ENCODE results near the gene INPP5K.
"Not testable (repeated sequence)": the region's sequence is repeated elsewhere in the genome, so short reads cannot be mapped to it uniquely, and the experiment has no call there.

The INPP5K gene

GRCh38 chr17:1516388-1517161, at the start of gene INPP5K:
Gene INPP5K (minus strand): TSS chr17:1516612. CDS start chr17:1516499, 113 bp downstream.
- peak; percentile 90 to 95 for DNase-seq (ENCODE audit: low read depth in 2 of 2)

DNA sequence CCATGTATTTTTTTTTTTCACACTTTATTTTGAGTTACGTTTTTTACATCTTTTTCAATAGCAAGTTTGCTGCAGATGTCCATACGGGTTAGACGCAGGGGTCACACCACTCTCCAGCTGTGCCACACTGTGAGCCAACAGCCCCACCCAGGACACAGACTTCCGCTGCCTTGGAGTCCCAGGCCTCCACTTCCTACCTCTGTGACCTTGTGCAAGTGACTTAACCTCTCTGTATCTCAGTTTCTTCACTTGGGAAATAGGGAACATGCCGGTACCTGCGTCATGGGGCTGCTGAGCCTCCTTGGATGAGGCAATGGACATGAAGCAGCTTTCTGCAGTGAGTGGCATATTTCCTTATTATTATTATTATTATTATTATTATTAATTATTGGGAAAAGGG, 49.5 kb upstream of the INPP5K start:
- no peak for DNase-seq (ENCODE audit: low read depth in 2 of 2)

DNA sequence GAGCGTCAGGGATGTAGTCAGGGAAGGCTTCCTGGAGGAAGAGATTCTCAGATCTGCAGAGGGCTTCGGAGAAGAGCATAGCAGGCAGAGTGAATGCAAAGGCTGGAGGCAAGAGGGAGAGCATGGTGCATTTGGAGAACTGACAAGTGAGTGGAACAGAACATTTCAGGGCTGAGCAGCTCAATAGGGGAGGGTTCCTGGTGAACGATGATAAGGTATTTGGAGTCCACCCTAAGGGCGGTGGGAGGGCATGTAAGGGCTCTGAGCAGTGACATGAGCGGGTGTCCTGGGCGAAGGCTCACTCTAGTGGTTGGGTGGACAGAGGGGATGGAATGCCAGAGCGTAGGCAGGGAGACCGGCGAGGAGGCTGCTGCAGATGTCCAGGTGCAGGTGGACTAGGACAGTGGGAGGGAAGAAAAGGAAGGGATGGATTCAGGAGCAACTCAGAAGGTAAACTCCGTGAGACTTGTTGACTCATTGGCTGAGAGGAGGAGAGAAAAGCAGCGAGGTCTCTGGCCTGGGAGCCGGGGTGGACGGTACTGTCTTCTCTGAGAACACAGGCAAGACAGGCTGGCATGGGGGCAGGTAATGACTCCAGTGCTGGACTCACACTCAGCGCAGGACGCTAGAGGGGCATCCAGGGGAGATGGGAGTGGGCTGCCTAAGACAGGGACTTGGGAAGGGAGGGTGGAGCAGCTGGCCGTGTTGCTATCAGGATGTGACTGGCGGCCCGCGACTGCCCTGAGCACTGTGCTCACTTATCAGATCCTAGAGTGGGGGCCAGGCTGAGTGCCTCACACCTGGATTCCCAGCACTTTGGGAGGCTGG, 47.6 kb upstream of the INPP5K start:
- DNase-seq (ENCODE audit: low read depth in 2 of 2), result no peak

GRCh38 chr17:1563471-1563785, 47.0 kb upstream of the INPP5K start:
- not testable (repeated sequence) for DNase-seq (ENCODE audit: low read depth in 2 of 2)

- DNase-seq (ENCODE audit: low read depth in 2 of 2), result no peak
These were observed 45.8 kb upstream of the INPP5K start for GRCh38 chr17:1562176-1562643.

- peak in 1 of 2 donors; percentile 11 for DNase-seq (ENCODE audit: low read depth in 2 of 2)
These were observed 45.2 kb upstream of the INPP5K start for GRCh38 chr17:1561420-1562175.

GRCh38 chr17:1560858-1561355, 44.5 kb upstream of the INPP5K start:
- no peak for DNase-seq (ENCODE audit: low read depth in 2 of 2)

DNA sequence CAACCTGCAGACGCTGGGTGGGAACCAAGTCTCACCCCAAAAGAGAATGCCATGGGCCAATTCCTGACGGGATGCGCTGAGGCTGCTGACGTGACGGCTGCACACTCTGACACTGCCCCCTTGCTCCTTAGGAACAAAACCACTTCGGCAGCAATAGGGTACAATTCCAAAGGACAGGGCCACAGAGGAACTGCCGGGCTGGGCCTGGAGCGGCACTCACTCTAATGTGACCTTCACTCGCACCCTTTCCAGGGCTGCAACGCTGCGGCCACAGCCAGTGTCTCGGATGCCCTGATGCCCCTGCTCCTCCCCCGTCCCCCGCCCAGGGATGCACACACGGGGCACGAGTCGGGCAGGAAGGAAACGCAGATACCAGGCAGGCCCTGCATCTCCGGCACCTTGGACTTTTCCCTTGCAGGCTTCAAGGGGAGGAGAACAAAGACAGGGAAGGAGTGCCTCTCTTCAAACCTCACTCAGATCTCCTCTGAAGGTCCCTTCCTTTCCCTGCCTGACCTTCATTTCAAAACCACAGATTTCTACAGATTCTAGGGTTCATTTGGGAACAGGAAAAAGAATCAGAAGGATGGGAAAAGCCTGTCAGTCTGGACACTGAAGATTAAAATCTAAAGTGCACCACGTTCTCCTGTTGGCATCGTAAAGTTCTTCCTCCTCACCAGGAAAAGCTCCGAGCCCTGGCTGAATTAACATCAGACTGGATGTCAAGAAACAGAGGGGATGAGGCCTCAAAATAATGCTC, 43.9 kb upstream of the INPP5K start:
- DNase-seq (ENCODE audit: low read depth in 2 of 2), result no peak

DNA sequence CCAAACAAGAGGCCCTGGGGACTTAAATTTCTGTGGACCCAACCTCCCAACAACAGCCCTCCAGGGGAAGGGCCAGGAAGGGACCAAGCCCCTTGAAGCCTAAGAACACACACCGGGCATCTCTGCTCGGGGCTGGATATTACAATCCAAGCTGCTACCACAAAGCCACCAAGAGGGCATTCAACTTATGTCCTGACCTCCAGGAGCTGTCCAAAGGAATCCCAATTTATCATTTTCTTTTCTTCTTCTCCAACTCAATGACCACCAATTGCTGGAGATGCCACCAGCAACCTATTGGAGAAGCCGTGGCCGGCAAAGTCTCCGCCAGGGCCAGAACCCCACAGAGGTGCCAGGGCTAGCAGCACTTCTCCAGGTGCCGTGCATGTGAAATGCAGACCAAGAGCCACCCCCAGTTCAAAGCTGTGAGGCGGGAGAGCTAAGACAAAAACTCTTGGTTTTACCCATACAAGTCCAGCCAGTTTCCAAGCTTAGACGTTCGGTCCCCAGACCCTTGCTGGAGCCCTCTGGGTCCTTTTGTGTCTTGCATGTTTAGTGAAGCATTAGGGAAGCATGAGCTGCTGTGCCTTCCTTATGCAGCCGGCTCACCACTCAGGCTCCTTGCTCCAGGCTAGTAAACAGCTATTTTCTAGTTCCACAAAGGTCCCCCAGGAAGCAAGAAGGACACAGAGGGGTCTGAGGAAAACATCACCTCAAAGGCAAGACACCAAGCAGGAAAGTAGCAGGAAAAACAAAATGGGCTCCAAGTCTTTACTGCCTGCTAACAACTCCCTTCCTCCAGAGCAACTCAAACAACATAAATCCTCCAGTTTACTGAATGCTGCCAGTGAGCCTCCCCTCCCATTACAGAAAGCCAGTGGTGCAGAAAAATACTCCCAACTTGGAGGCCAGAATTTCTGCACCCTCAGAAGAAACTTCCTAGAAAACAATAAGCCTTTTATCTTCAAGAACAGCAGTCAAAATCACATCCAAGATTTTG, 42.9 kb upstream of the INPP5K start:
- DNase-seq (ENCODE audit: low read depth in 2 of 2), result no peak

GRCh38 chr17:1558401-1558800, 42.0 kb upstream of the INPP5K start:
- DNase-seq (ENCODE audit: low read depth in 2 of 2), result no peak

DNA sequence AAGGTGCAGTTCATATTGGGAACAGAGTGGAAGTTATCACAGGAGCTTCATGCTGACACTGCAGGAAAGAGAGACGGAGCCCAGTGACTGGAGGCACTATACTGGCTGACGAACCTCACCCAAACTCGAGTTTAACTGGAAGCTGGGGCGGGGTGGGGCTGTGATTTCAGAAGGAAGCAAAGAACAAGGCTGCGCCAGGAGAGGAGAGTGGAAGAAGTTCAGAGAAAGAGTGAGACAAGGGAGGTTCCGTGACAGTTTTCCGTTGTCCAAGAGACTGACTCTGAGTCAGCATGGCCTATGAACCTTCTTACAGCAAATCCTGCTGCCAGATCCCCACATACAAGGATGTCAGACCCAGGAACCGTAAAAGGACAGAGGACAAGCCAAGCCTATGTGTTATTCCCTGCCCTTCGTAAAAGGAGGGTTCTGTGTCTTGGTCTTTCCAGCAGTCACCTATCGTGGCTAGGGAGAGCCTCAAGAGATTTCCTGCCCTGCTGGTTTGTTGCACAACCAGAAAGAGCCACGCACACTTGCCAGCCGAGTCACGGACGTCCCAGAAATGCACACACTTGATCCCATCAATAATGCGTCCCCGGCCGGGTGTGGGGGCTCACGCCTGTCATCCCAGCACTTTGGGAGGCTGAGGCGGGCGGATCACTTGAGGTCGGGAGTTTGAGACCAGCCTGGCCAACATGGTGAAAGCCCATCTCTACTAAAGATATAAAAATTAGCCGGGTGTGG, 41.1 kb upstream of the INPP5K start:
- DNase-seq (ENCODE audit: low read depth in 2 of 2), result no peak

- no peak for DNase-seq (ENCODE audit: low read depth in 2 of 2)
These were observed 39.4 kb upstream of the INPP5K start for GRCh38 chr17:1555651-1556471.

GRCh38 chr17:1554751-1555540, 38.5 kb upstream of the INPP5K start:
- no peak for DNase-seq (ENCODE audit: low read depth in 2 of 2)

DNA sequence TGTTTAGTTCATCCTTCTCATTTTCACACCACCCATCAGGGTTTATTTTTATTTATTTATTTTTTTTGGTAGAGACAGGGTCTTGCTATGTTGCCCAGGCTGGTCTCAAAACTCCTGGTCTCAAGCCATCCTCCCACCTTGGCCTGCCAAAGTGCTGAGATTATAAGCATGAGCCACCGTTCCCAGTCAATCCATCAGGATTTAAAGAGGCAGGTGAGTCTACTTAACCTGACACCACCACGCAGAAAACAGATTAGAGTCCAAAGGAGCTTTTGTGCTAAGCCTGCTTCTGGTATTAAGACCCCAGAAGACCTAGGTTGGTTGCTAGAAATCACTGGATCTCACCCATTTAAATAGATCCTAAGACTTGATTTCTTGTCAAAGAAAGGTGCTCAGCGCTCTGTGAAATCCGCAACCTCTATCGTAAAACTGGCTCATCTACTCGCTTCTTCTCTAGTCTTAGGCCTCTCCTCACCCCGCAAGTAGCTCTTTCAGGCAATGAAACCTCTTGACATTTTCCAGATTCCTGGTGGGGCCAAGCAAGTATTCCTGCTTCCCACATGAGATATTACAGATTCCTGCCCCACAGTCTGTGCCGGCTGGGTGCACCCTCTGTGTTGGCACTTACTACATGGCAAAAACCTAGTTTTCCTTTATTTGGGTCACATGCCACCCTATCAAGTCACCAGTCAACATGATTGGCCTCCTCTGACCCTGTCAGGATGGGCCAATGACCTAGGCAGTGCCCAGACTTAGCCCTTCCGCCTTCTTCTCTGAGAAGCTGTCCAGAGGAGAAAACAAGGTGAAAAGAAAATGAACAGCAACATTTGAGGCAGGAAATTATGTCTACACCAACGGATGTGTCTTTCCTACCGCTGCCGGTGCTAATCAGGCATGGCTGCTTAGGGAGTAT, 37.2 kb upstream of the INPP5K start:
- DNase-seq (ENCODE audit: low read depth in 2 of 2), result no peak

GRCh38 chr17:1552932-1553331, 36.5 kb upstream of the INPP5K start:
- no peak for DNase-seq (ENCODE audit: low read depth in 2 of 2)

DNA sequence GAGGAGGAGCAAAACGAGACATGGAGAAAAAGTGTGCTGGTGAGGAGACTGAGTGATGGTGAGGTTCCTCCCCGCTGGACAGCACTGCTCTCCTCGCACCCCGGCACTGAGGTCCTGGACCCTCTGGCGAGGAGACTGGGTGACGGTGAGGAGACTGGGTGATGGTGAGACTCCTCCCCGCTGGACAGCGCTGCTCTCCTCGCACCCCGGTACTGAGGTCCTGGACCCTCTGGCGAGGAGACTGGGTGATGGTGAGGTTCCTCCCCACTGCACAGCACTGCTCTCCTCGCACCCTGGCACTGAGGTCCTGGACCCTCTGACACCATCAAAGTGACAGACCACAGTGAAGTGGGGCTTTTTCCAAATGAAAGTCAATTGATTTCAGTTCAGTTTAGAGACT, 35.3 kb upstream of the INPP5K start:
- DNase-seq (ENCODE audit: low read depth in 2 of 2), result no peak

DNA sequence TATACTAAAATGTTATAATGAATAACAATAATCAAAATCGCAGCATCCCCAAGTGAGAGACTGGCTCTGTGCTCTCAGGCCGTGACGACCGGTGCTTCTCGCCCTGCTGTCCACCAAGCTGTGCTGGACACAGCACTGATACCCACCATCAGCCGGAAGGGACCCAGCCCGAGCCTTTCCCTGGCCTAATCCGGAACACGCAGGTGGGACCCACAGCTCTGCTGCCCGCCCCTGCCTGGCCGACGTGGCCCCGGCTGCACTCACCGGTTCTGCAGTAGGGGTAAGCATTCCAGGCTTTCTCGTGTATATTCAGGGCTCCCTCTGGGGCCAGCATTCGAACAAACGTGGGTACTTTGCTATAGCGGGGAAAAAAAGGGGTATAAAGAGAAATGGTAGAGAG, 31.6 kb upstream of the INPP5K start:
- no peak for DNase-seq (ENCODE audit: low read depth in 2 of 2)
